Esophagus squamous epithelium (tissue), 5 donors: ENCODE results near the gene LTB4R2. TPM values are rescaled to one million over a fixed set of nuclear protein-coding genes. Genes with fewer than 3 reads are reported as not detected.

ENCODE experiments used
- DNase-seq: peaks from one replicate; lab custom pipeline; 2025; lab: John Stamatoyannopoulos, UW
- H3K27ac ChIP-seq, 4 donors: fragments of 200-600 bp; sonication (generic); one replicate each; pipeline ENCODE4 v1.5.1; 2016 to 2019; ENCODE audit warnings: mild to moderate bottlenecking in 1 of 4
- H3K27me3 ChIP-seq, 4 donors: fragments of 200-600 bp; sonication (generic); 1 replicate in 3 of 4; 2 replicates in 1 of 4; pipeline versions ENCODE4 v1.5.1 to v1.6.0; 2017 to 2021; ENCODE audit warnings: antibody characterized with exemption in 1 of 4
- H3K36me3 ChIP-seq, 3 donors: fragments of 200-600 bp; sonication (generic); one replicate each; pipeline ENCODE4 v1.5.1; 2016 to 2019
- H3K4me1 ChIP-seq, 3 donors: fragments of 200-600 bp; sonication (generic); one replicate each; pipeline ENCODE4 v1.5.1; 2017 to 2019
- H3K4me3 ChIP-seq, 4 donors: fragments of 200-600 bp; sonication (generic); 1 replicate in 3 of 4; 2 replicates in 1 of 4; pipeline ENCODE4 v1.5.1; 2016 to 2019; ENCODE audit warnings: mild to moderate bottlenecking in 2 of 4, moderate library complexity in 1 of 4
- H3K9me3 ChIP-seq, 3 donors: fragments of 200-600 bp; sonication (generic); one replicate each; pipeline ENCODE4 v1.5.1; 2016 to 2019
- CTCF ChIP-seq, 6 experiments: fragments of 450-650 bp in 4 of 6; fragments of 200-600 bp in 2 of 6; sonication (generic) in 2 of 6; IDR thresholded peaks; one replicate each; pipeline ENCODE4 v1.5.1; 2016 to 2019; ENCODE audit warnings: antibody characterized with exemption in 6 of 6, mild to moderate bottlenecking in 4 of 6, moderate library complexity in 4 of 6
- POLR2A ChIP-seq, 4 donors: fragments of 450-650 bp; IDR thresholded peaks; one replicate each; pipeline ENCODE4 v1.6.1; 2017; ENCODE audit warnings: antibody characterized with exemption in 4 of 4, mild to moderate bottlenecking in 4 of 4, moderate library complexity in 3 of 4
- WGBS, 2 donors: methylation state at CpG; one replicate each; pipeline ENCODE4 v1.1.5; 2018; 5-methylcytosine and 5-hydroxymethylcytosine counted together
- intact Hi-C: fragments of 100-400 bp; cut with DNase I; formaldehyde crosslinking; loops from one replicate; pipeline ENCODE4 v1.15.0; 2022
- total RNA-seq, 4 donors: library from RNA; depleted of rRNA; stranded (reverse); fragments of >200 nt; gene quantifications; one replicate each; pipeline ENCODE4 v1.1.0, GENCODE V29; 2016
- donor health status: DM: yes; HTN: yes; CAD: no.

The LTB4R2 gene
- total RNA-seq, 4 donors from 2014 or later = 66.0 to 169 (median 123) TPM

DNA sequence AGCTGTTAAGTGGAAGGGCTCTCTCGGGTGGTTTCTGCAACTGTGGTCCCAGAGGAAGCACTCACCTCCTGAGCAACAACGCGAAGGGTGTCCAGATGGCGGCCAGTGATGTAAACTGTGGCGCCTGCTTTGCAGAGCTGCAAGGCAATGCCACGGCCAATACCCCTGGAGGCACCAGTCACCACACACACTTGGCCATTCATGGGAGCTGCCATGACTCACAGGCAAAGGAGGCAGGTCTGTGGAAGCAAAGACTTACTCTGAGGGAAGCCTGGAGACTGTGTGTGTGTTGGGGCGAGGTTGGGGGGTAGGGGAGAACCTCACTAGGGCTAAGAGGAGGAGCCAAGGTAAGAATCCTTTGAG is 11.1 kb upstream of the LTB4R2 start:
- TF ChIP-seq POLR2A (IDR thresholded peaks at IDR 0.05) (no peak), CTCF (IDR thresholded peaks at IDR 0.05) (no peak)
- Histone ChIP-seq H3K4me1 (peaks cover 20 to 59% (median 25%) of the 10 kb centered on the region in 3 donors), H3K36me3 (peaks cover 16 to 64% (median 18%) of the 10 kb centered on the region in 3 donors), H3K9me3 (no peaks in the 10 kb centered on the region), H3K27ac (peak overlapping the region; percentile 94 to 97 (median 96)), H3K27me3 (no peaks in the 10 kb centered on the region), H3K4me3 (peak overlapping the region; percentile 60 to 92 (median 87))
- 38 to 39% methylated on average over 2 to 6 of the region's 7 CpGs for WGBS, 2 donors
- no peak for DNase-seq
- intact Hi-C loops = loop anchor here (2.0 kb wide), 1 partner anchor 56 kb away; the partner anchor contains the start of gene TINF2

DNA sequence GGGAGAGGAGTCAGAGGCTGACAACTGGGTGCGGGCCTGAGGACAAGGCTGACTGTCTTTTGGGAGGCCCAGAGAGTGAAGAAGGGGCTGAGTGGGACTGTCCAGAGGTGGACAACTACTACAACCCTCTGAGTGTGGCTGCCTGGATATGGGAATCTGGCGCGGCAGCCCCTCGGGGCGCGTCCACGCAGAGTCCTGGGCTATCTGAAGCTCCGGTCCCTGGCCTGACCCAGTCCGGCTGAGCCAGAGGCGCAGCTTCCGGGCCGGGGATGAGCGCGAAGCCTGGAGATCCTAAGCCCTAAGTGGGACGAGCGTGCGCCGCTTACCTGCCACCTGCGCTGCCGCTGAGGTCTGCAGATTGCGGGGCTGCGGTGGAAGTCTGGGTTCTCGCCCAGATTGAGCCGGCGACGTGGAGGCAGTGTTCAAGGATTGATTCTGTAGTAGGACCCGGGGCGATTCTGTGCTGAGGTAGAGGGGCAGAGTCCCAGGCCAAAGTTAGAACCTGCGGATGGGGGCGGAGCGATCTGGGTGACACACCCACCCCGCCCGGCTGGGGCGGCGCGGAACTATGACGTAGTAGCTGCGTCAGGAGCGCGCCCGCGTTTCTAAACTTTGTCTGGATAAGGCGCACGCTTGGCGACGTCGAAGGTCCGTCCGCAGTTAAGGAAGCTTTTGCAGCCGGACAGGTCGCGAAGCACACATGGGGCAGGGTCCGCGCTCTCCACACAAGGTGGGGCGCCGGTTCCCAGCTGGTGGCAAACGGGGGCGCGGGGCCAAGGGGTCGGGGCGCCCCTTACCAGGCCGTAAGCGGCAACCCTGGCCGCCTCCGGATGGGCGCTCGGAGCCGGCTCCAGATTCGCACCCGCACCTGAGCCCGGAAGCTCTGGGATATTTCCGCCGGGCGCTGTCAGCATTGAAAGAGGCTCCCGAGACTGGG is 10.4 kb upstream of the LTB4R2 start, which contains the start of the genes DHRS1 and NOP9:
Gene DHRS1 (minus strand): TSS at position 526 of the 937 bp plus-strand sequence. CDS start 674 bp downstream, outside the sequence.
Gene NOP9 (plus strand): TSS at position 596 of the 937 bp plus-strand sequence. CDS start 105 bp downstream, at position 701.
- Histone ChIP-seq H3K36me3 (peaks cover 16 to 64% (median 24%) of the 10 kb centered on the region in 3 donors), H3K4me1 (peaks cover 20 to 59% (median 25%) of the 10 kb centered on the region in 3 donors), H3K4me3 (peak within 1 kb of the TSS; percentile 60 to 92 (median 87)), H3K9me3 (no peaks in the 10 kb centered on the region), H3K27ac (peak within 1 kb of the TSS; percentile 94 to 97 (median 96)), H3K27me3 (no peaks in the 10 kb centered on the region)
- WGBS, 2 donors = 0% methylated on average over 7 to 10 of the region's 75 CpGs
- peak; percentile 71 for DNase-seq
- intact Hi-C loops = loop anchor here (2.0 kb wide), 1 partner anchor 57 kb away; the partner anchor contains the start of gene TINF2
- peak in 3 of 4 donors; percentile 73 to 78 (median 78) for TF ChIP-seq POLR2A (IDR thresholded peaks at IDR 0.05)
- peak in 2 of 6 experiments; percentile 18 to 30 for TF ChIP-seq CTCF (IDR thresholded peaks at IDR 0.05)

DNA sequence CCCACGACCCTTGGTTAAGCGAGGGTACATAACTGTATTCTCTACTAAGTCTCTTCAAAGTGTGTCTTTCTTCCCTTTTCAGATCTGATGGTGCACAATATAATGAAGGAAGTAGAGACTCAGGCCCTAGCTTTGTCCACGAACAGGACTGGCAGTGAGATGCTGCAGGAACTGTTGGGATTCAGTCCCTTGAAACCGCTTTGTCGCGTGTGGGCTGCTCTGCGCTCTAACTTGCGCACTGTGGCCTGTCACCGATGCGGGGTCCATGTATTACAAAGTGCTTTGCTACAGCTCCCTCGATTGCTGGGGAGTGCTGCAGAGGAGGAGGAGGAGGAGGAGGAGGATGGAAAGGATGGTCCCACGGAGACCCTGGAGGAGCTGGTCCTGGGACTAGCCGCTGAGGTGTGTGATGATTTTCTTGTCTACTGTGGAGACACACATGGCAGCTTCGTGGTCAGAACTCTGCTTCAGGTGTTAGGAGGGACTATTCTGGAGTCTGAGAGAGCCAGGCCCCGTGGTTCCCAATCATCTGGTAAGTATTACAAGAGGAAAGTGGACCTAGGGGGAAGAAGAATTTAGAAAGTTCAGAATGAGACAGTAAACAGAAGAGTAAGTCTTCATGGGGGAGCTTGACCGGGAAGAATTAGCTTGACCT is 9.5 kb upstream of the LTB4R2 start:
- 21 to 30% methylated on average over 11 to 14 of the region's 16 CpGs for WGBS, 2 donors
- peaks cover 20 to 59% (median 25%) of the 10 kb centered on the region in 3 donors for H3K4me1 ChIP-seq
- intact Hi-C loops = no loop called here
- peak overlapping the region; percentile 60 to 92 (median 87) for H3K4me3 ChIP-seq
- no peak for DNase-seq
- TF ChIP-seq CTCF (IDR thresholded peaks at IDR 0.05) = no peak
- TF ChIP-seq POLR2A (IDR thresholded peaks at IDR 0.05) = no peak
- no peaks in the 10 kb centered on the region for H3K27me3 ChIP-seq
- peaks cover 16 to 64% (median 33%) of the 10 kb centered on the region in 3 donors for H3K36me3 ChIP-seq
- H3K27ac ChIP-seq = peak overlapping the region; percentile 94 to 97 (median 96)
- no peaks in the 10 kb centered on the region for H3K9me3 ChIP-seq

DNA sequence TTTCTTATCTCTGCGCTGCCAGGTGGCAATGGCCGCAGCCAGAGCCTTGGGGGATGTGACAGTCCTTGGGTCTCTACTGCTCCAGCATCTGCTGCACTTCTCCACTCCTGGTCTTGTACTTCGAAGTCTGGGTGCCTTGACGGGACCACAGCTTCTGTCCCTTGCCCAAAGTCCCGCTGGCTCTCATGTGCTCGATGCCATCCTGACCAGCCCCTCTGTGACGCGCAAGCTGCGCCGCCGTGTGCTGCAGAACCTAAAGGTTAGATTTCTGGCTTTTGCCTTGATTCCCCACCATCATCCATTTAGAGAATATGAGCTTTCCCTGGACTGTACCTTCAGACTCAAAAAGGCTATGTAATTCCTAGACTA is 5.9 kb upstream of the LTB4R2 start:
- intact Hi-C loops = no loop called here
- H3K4me3 ChIP-seq = no peak overlapping the region
- 93 to 95% methylated on average over 7 to 11 of the region's 11 CpGs for WGBS, 2 donors

More for the DNA sequence above, 5.9 kb upstream of the LTB4R2 start:
- no peak for DNase-seq
- Histone ChIP-seq H3K27ac (no peak overlapping the region), H3K27me3 (no peaks in the 10 kb centered on the region), H3K9me3 (no peaks in the 10 kb centered on the region), H3K4me1 (peaks cover 23 to 45% (median 25%) of the 10 kb centered on the region in 3 donors), H3K36me3 (peaks cover 11 to 74% (median 44%) of the 10 kb centered on the region in 3 donors)
- no peak for TF ChIP-seq POLR2A (IDR thresholded peaks at IDR 0.05)
- TF ChIP-seq CTCF (IDR thresholded peaks at IDR 0.05) = no peak
